OCI-LY7 (cell line): Measurements from ENCODE around the gene MAP7D2.

Source experiments
- CTCF ChIP-seq: fragments of 200-600 bp; sonication (generic); conservative IDR thresholded peaks from 2 replicates; pipeline ENCODE4 v1.5.1; 2014; ENCODE audit warnings: mild to moderate bottlenecking, antibody characterized with exemption, low read length, moderate library complexity, mixed read lengths
- EZH2phosphoT487 ChIP-seq: fragments of 200-600 bp; sonication (generic); IDR thresholded peaks from 2 replicates; pipeline ENCODE4 v1.6.1; 2018; ENCODE audit warnings: low read depth, borderline replicate concordance, mild to moderate bottlenecking, mixed run types, antibody characterized with exemption, low read length, moderate library complexity, mixed read lengths

GRCh38 chrX:20143111-20143510 is 26.4 kb upstream of the MAP7D2 start:
- TF ChIP-seq CTCF: no peak
- TF ChIP-seq EZH2phosphoT487: no peak
